ENCODE data around the gene PLCG1. TPM values are rescaled to one million over a fixed set of nuclear protein-coding genes. Genes with fewer than 3 reads are reported as not detected.

The PLCG1 gene
- total and polyA plus RNA-seq, 2 donors (not counting 3 experiments of a cell fraction or from before 2014, with no cell fraction given) = 164 to 224 TPM

- dilution Hi-C loops (cut with MboI; ENCODE audit: extremely low pct_ligation_motif_present, low sequenced_read_pairs) (no loop called here), intact Hi-C loops (cut with micrococcal nuclease) (no loop called here)
- H3K4me1 ChIP-seq (ENCODE audit: control insufficient read depth, extremely low read depth, insufficient read depth, low read length) = no peaks in the 10 kb centered on the region
- H3K4me2 ChIP-seq (ENCODE audit: insufficient read depth, low read length) = no peak overlapping the region
- H3K79me2 ChIP-seq (ENCODE audit: control insufficient read depth, insufficient read depth, low read length) = no peaks in the 10 kb centered on the region
- H3K27ac ChIP-seq (ENCODE audit: insufficient read depth, low read depth, low read length) = no peak overlapping the region
- no peaks in the 10 kb centered on the region for H3K9me1 ChIP-seq (replicated peaks; ENCODE audit: control insufficient read depth, extremely low read depth, insufficient read depth, low read length)
- no peaks in the 10 kb centered on the region for H3K36me3 ChIP-seq (ENCODE audit: control insufficient read depth in 2 of 2, extremely low read depth in 1 of 2, insufficient read depth in 2 of 2, low read length in 2 of 2)
- ChIA-PET CTCF (interaction anchor here (0.6 to 3.7 kb wide), 3 partner anchors 8 to 131 kb away, joined by 3 to 29 read pairs (median 16); no protein-coding TSS in a partner anchor), POLR2A (no interaction called here)
- no peaks in the 10 kb centered on the region for H4K20me1 ChIP-seq (replicated peaks; ENCODE audit: control insufficient read depth, extremely low read depth, insufficient read depth, low read length)
- H2AFZ ChIP-seq (ENCODE audit: low read depth, low read length) = no peak overlapping the region
- no peak for DNase-seq (ENCODE audit: low read depth, low spot score)
- no peak for TF ChIP-seq GATA2 (IDR thresholded peaks at IDR 0.05; ENCODE audit: insufficient read depth, insufficient read length, low read depth, low read length)
- TF ChIP-seq JUN (IDR thresholded peaks at IDR 0.05; ENCODE audit: borderline replicate concordance, insufficient read depth, insufficient read length, low read depth) = no peak
- no peak for TF ChIP-seq POLR2AphosphoS5 (IDR thresholded peaks at IDR 0.05; ENCODE audit: insufficient read depth, low read depth, low read length)
- TF ChIP-seq FOS (IDR thresholded peaks at IDR 0.05; ENCODE audit: borderline replicate concordance, insufficient read depth, low read length) = no peak
- no peak for TF ChIP-seq POLR2A (IDR thresholded peaks at IDR 0.05; ENCODE audit: low read depth, low read length)
- no peak for TF ChIP-seq CTCF (IDR thresholded peaks at IDR 0.05; ENCODE audit: extremely low read depth in 1 of 2, insufficient read depth in 1 of 2, low read depth in 1 of 2, low read length in 2 of 2)
- TF ChIP-seq EZH2 (IDR thresholded peaks at IDR 0.05; ENCODE audit: borderline replicate concordance, low read depth, low read length, severe bottlenecking) = no peak
- TF ChIP-seq MYC (IDR thresholded peaks at IDR 0.05; ENCODE audit: low read depth, low read length) = no peak
- no peak for TF ChIP-seq MAX (IDR thresholded peaks at IDR 0.05; ENCODE audit: insufficient read depth, insufficient read length)
- no peaks in the 10 kb centered on the region for H3K9me3 ChIP-seq (replicated peaks; ENCODE audit: control insufficient read depth, insufficient read depth, low read length)
- no peak for FAIRE-seq
- no TSS peak for BruUV-seq (replicated peaks)
- H3K9ac ChIP-seq (replicated peaks; ENCODE audit: extremely low read depth, insufficient read depth, low read length) = no peak overlapping the region
- no peaks in the 10 kb centered on the region for H3K27me3 ChIP-seq (ENCODE audit: control insufficient read depth in 2 of 2, insufficient read depth in 2 of 2, low read length in 2 of 2)
- no peak overlapping the region for H3K4me3 ChIP-seq (replicated peaks in 1 of 3; ENCODE audit: insufficient read depth in 1 of 3, low read depth in 1 of 3, low read length in 3 of 3)
Measured at GRCh38 chr20:41222296-41222695, 85.0 kb downstream of the PLCG1 start.

All from endothelial cell of umbilical vein (primary cell).